AG04449 (cell line): Measurements from ENCODE around the gene GAN.

Experiments
- CTCF ChIA-PET: fragments of 350-600 bp; formaldehyde crosslinking; extraction: SDS; loops from one replicate; lab custom pipeline; 2021; ENCODE audit warnings: antibody characterized with exemption; lab: Yijun Ruan, JAX
- POLR2A ChIA-PET: fragments of 400-600, 350-600 bp; formaldehyde crosslinking; extraction: SDS; loops from one replicate; lab custom pipeline; 2020; ENCODE audit warnings: antibody characterized with exemption, inconsistent platforms; lab: Yijun Ruan, JAX
- DNase-seq: peaks from one replicate; pipeline ENCODE4 v3.0.0-alpha.2; 2010; ENCODE audit warnings: low read depth, low spot score
- H3K4me3 ChIP-seq: 2 replicates; pipeline ENCODE4 v1.5.1; 2011; ENCODE audit warnings: low read depth, mild to moderate bottlenecking, control low read depth, low read length
- CTCF ChIP-seq: IDR thresholded peaks from one replicate; pipeline ENCODE4 v1.5.1; 2011; ENCODE audit warnings: mild to moderate bottlenecking, moderate library complexity, low read length, control low read depth, inconsistent platforms; ENCODE audit not compliant: insufficient read depth; ENCODE audit errors: missing control alignments

GAN gene

GRCh38 chr16:81273223-81273950 lies 41.4 kb upstream of the GAN start:
- TF ChIP-seq CTCF = no peak
- ChIA-PET POLR2A (no interaction called here), CTCF (interaction anchor here (1.3 to 1.7 kb wide), 2 partner anchors 12 to 14 kb away, joined by 3 to 7 read pairs; no protein-coding TSS in a partner anchor)

GRCh38 chr16:81275064-81275532 lies 39.7 kb upstream of the GAN start:
- ChIA-PET POLR2A (no interaction called here), CTCF (interaction anchor here (0.8 to 1.3 kb wide), 2 partner anchors 10 to 16 kb away, joined by 3 read pairs; no protein-coding TSS in a partner anchor)
- no peak for DNase-seq

More at GRCh38 chr16:81273223-81273950, 41.4 kb upstream of the GAN start:
- DNase-seq = no peak
- no peak overlapping the region for H3K4me3 ChIP-seq

GRCh38 chr16:81275795-81276194 lies 39.0 kb upstream of the GAN start:
- CTCF ChIA-PET = interaction anchor here (0.9 kb wide), 1 partner anchor 15 kb away, joined by 6 read pairs; no protein-coding TSS in a partner anchor
- no peak for DNase-seq
- no peak for TF ChIP-seq CTCF
- no peak overlapping the region for H3K4me3 ChIP-seq
- POLR2A ChIA-PET = no interaction called here

More at GRCh38 chr16:81275064-81275532, 39.7 kb upstream of the GAN start:
- H3K4me3 ChIP-seq = no peak overlapping the region
- no peak for TF ChIP-seq CTCF

- POLR2A ChIA-PET = no interaction called here
- no peak for TF ChIP-seq CTCF
- no peak for DNase-seq
- CTCF ChIA-PET = interaction anchor here (0.6 to 0.9 kb wide), 2 partner anchors 15 to 69 kb away, joined by 3 to 6 read pairs; no protein-coding TSS in a partner anchor
- no peak overlapping the region for H3K4me3 ChIP-seq
Observed at GRCh38 chr16:81276323-81276722, 38.4 kb upstream of the GAN start.

GRCh38 chr16:81277541-81278080 lies 37.2 kb upstream of the GAN start:
- POLR2A ChIA-PET = no interaction called here
- no peak for TF ChIP-seq CTCF
- DNase-seq = no peak
- CTCF ChIA-PET = interaction anchor here (1.8 kb wide), 1 partner anchor 16 kb away, joined by 10 read pairs; no protein-coding TSS in a partner anchor
- H3K4me3 ChIP-seq = no peak overlapping the region

- no peak overlapping the region for H3K4me3 ChIP-seq
- ChIA-PET POLR2A (no interaction called here), CTCF (interaction anchor here (1.8 kb wide), 1 partner anchor 17 kb away, joined by 10 read pairs; no protein-coding TSS in a partner anchor)
- no peak for TF ChIP-seq CTCF
- no peak for DNase-seq
Observed at GRCh38 chr16:81278526-81278925, 36.2 kb upstream of the GAN start.
